ENCODE results near the gene UMAD1.

The UMAD1 gene

DNA sequence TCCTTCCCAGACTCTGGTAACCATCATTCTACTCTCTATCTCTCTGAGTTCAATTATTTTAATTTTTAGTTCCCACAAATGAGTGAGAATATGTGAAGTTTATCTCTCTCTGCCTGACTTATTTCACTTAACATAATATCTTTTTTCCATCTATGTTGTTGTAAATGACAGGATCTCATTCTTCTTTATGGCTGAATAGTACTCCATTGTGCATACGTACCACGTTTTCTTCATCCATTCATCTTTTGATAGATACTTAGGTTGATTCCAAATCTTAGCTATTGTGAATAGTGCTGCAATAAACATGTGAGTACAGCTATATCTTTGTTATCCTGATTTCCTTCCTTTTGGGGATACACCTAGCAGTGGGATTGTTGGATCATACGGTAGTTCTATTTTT lies 54.0 kb downstream of the UMAD1 start:
- H3K27ac ChIP-seq = no peak overlapping the region
- TF ChIP-seq, protein P1, sequence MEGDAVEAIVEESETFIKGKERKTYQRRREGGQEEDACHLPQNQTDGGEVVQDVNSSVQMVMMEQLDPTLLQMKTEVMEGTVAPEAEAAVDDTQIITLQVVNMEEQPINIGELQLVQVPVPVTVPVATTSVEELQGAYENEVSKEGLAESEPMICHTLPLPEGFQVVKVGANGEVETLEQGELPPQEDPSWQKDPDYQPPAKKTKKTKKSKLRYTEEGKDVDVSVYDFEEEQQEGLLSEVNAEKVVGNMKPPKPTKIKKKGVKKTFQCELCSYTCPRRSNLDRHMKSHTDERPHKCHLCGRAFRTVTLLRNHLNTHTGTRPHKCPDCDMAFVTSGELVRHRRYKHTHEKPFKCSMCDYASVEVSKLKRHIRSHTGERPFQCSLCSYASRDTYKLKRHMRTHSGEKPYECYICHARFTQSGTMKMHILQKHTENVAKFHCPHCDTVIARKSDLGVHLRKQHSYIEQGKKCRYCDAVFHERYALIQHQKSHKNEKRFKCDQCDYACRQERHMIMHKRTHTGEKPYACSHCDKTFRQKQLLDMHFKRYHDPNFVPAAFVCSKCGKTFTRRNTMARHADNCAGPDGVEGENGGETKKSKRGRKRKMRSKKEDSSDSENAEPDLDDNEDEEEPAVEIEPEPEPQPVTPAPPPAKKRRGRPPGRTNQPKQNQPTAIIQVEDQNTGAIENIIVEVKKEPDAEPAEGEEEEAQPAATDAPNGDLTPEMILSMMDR (IDR thresholded peaks at IDR 0.05) = no peak
- TF ChIP-seq ZFX (IDR thresholded peaks at IDR 0.05; ENCODE audit: borderline replicate concordance) = no peak

GRCh38 chr7:7695111-7695817 lies 54.7 kb downstream of the UMAD1 start:
- TF ChIP-seq, protein P1 (IDR thresholded peaks at IDR 0.05) = no peak
- TF ChIP-seq ZFX (IDR thresholded peaks at IDR 0.05; ENCODE audit: borderline replicate concordance) = no peak
- no peak overlapping the region for H3K27ac ChIP-seq

DNA sequence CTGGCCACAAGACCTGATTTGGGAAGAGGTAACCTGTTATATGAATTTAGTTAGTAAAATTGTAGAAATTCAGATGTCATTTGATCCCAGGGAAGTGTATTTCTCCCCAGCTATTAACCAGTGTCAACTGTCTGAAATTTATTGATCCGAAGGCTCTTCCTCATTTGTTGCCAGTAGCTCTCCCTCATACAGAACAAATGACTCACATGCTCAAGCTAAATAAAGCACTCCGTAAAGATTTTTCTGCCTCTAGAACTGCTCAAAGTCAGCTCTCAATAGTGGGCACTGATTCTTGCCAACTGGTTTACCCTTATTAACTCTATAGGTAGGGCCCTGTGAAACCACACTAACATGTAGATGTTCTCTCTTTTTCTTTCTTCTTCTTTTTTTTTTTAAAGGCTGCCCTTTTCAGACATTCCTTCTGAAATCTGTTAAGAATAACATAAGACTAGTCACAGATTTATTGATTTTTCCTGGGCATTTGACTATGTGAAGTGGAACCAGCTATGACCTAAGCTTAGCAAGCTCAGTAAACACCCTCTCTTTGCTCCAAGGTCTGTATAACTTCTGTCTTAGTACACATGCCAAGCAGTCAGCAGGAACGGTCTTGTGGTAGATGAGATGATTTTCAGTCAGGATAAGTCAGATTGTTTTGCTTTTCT lies 56.0 kb downstream of the UMAD1 start:
- H3K27ac ChIP-seq = no peak overlapping the region
- TF ChIP-seq, protein P1 (IDR thresholded peaks at IDR 0.05) = no peak
- TF ChIP-seq ZFX (IDR thresholded peaks at IDR 0.05; ENCODE audit: borderline replicate concordance) = no peak

- TF ChIP-seq, protein P1 (IDR thresholded peaks at IDR 0.05) = no peak
- H3K27ac ChIP-seq = no peak overlapping the region
Observed at GRCh38 chr7:7698930-7699329, 58.4 kb downstream of the UMAD1 start.

DNA sequence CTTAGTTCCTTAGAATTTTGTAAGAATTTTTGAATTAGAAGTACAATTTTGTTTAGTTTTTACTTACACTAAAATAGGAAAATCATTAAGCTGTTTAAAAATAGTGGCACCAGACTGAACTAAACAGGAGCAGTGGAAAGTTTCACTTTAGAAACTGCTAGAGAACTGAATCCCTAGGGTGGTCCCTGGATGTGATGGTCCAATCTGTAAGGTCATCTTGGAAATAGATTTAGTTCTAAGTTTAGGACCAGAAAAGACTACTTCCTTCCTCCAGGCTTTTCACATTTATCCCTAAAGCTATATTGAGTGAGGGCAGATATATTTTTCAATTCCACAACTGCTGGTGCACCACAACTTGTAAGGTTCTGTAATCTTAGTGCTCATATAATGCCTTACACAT lies 58.8 kb downstream of the UMAD1 start:
- TF ChIP-seq, protein P1 (IDR thresholded peaks at IDR 0.05) = no peak
- TF ChIP-seq ZFX (IDR thresholded peaks at IDR 0.05; ENCODE audit: borderline replicate concordance) = no peak
- no peak overlapping the region for H3K27ac ChIP-seq

DNA sequence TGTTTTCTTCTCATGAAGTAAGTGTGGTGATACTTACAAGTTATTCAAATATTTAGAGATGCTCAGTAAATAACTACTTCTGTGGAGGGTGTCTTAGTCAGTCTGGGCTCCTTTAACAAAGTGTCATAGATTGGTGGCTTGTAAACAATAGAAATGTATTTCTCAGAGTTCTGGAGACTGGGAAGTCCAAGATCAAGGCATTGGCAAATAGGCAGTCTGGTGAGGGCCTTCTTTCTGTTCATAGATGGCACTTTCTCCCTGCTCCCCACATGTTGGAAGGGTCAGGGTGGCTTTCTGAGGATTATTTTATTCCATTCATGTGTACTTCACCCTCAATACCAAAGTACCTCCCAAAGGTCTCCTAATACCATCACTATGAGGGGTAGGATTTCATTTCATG lies 59.4 kb downstream of the UMAD1 start:
- H3K27ac ChIP-seq = no peak overlapping the region
- no peak for TF ChIP-seq ZFX (IDR thresholded peaks at IDR 0.05; ENCODE audit: borderline replicate concordance)
- TF ChIP-seq, protein P1 (IDR thresholded peaks at IDR 0.05) = no peak

- TF ChIP-seq, protein P1 (IDR thresholded peaks at IDR 0.05) = no peak
- TF ChIP-seq ZFX (IDR thresholded peaks at IDR 0.05; ENCODE audit: borderline replicate concordance) = no peak
- no peak overlapping the region for H3K27ac ChIP-seq
Observed at GRCh38 chr7:7701527-7701926, 61.0 kb downstream of the UMAD1 start.

All from 22Rv1 (cell line).